T-helper 1 cell treated with Interleukin-12 subunit alpha and Interleukin-12 subunit beta and Interleukin-4 antibody, amounts not matched to agents 30 μg/mL and 1 μg/mL, for 36 hours (primary cell): ENCODE results near the gene PIP5K1C.

Source experiments
- H3K27ac Mint-ChIP-seq: one replicate; pipeline ENCODE4 v1.8.0; 2021; ENCODE audit warnings: mild to moderate bottlenecking, mixed read lengths
- H3K27me3 Mint-ChIP-seq: one replicate; pipeline ENCODE4 v1.8.0; 2021; ENCODE audit warnings: low read depth, mixed read lengths
- H3K36me3 Mint-ChIP-seq: one replicate; pipeline ENCODE4 v1.8.0; 2021; ENCODE audit warnings: low read depth, mixed read lengths
- H3K4me1 Mint-ChIP-seq: one replicate; pipeline ENCODE4 v1.8.0; 2021; ENCODE audit warnings: low read depth, mixed read lengths
- H3K4me3 Mint-ChIP-seq: one replicate; pipeline ENCODE4 v1.8.0; 2021; ENCODE audit warnings: mild to moderate bottlenecking, moderate library complexity, mixed read lengths
- H3K9me3 Mint-ChIP-seq: one replicate; pipeline ENCODE4 v1.8.0; 2021; ENCODE audit warnings: mixed read lengths

PIP5K1C gene

DNA sequence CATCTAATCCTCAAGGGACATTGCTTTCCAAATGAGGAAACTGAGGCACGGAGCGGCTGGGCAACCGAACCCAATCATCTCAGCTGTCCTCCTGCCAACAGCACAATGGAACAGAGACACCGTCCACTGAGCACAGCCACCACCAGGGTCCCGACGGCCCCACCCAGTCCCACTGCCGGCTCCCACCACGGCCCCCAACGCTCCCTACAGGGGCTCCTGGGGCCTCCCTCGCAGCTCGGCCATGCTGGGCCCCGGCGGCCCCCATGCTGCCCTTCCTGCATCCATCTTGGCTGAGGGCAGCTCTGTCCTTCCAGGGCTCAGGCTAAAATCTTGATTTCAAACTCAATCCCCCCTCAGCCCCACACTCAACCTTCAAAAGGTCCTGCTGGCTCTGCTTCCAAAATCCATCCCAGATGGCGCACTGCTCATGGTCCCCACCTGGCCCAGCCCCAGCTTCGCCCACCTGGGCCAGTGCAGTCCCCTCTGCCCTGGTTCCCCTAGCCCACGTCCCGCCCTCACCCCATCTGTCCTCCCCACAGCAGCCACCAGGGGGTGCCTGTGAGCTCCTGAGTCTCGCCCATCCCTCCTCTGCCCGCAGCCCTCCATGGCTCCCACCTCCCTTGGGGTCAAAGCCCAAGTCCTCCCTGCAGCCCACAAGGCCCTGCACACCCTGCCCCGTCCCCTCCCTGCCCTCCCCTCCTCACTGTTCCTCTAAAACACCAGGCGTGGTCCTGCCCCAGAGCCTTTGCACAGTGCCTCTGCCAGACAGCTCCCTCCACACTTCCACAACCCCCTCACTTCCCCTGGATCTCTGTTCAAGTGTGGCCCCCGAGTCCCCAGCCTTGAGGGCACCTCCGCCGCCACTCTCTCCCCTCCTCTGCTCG lies 7.9 kb downstream of the PIP5K1C start:
- Mint-ChIP-seq H3K27me3 (no peaks in the 10 kb centered on the region), H3K4me3 (no peak overlapping the region), H3K9me3 (no peaks in the 10 kb centered on the region), H3K4me1 (peaks cover 21% of the 10 kb centered on the region), H3K27ac (no peak overlapping the region), H3K36me3 (peaks cover 5% of the 10 kb centered on the region)

GRCh38 chr19:3691726-3692125 lies 8.5 kb downstream of the PIP5K1C start:
- Mint-ChIP-seq H3K27ac (no peak overlapping the region), H3K36me3 (peaks cover 5% of the 10 kb centered on the region), H3K27me3 (no peaks in the 10 kb centered on the region), H3K9me3 (no peaks in the 10 kb centered on the region), H3K4me3 (no peak overlapping the region), H3K4me1 (peaks cover 27% of the 10 kb centered on the region)

GRCh38 chr19:3691372-3691716 lies 8.9 kb downstream of the PIP5K1C start:
- H3K27me3 Mint-ChIP-seq = no peaks in the 10 kb centered on the region

GRCh38 chr19:3690551-3691371 lies 9.5 kb downstream of the PIP5K1C start:
- no peaks in the 10 kb centered on the region for H3K27me3 Mint-ChIP-seq
- H3K4me1 Mint-ChIP-seq = peaks cover 27% of the 10 kb centered on the region
- no peak overlapping the region for H3K27ac Mint-ChIP-seq
- H3K4me3 Mint-ChIP-seq = no peak overlapping the region
- no peaks in the 10 kb centered on the region for H3K9me3 Mint-ChIP-seq
- H3K36me3 Mint-ChIP-seq = peaks cover 5% of the 10 kb centered on the region

More at GRCh38 chr19:3691372-3691716, 8.9 kb downstream of the PIP5K1C start:
- Mint-ChIP-seq H3K36me3 (peaks cover 5% of the 10 kb centered on the region), H3K9me3 (no peaks in the 10 kb centered on the region), H3K4me3 (no peak overlapping the region), H3K27ac (no peak overlapping the region), H3K4me1 (peaks cover 27% of the 10 kb centered on the region)

DNA sequence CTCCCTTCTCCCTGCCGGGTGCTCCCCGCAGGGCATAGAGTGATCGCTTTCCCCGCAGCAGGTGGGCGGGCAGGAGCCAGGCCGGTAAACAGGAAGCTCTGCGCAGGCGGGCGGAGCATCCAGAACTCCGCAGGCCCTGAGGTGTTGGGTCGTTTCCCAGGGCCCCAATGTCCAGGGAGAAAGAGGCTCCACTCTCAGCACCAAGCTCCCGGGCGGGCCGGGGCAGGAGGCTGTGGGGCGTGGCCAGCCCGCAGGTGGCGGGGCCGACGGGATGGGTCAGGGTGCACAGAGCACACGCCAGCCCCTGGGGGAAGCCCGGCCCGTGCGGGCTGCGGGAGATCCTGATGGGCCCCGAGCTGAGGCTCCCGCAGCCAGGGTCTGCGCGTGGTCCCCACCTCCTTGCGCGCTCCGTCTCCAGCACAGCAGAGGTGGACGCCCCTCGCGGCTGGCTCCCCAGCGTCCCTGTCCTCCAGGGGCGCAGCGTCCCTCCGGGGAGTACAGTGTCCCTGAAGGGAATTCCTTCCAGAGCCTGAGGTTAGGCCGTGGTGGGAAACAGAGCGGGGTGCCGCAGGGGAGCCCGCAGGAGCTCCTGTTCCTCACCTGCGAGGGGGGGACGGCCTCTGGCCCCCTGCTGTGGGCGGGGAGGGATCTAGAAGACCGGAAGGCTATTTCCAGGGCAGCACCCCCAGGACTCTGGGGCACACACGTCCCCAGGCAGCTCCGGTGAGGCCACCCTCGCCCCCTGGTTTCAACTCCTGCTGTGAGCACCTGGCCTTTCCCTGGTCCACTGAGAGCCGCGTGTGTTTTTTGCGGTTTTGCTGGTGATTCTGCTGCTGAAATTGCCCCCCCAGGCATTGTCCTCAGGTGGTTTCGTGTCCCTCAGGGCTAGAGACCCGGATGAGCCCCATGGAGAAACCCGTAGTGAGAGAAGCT lies 12.2 kb downstream of the PIP5K1C start:
- peaks cover 27% of the 10 kb centered on the region for H3K4me1 Mint-ChIP-seq

DNA sequence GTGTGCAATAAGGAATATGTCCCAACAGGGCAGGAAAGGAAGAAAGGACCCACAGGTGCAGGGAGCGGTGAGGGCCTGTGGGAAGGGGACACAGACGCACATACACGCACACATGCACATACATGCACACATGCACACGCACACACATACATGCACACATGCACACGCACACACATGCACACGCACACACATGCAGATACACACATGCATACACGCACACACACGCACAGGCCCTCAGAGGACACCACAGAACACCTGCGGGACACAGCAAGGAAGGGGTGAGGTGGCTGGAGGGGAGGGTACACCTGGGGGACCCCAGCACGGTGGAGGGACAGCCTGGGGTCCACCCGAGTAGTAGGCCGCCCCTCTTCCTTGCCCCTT lies 12.9 kb downstream of the PIP5K1C start:
- no peaks in the 10 kb centered on the region for H3K27me3 Mint-ChIP-seq
- H3K4me3 Mint-ChIP-seq = peak overlapping the region; percentile 84
- H3K4me1 Mint-ChIP-seq = peaks cover 24% of the 10 kb centered on the region
- H3K9me3 Mint-ChIP-seq = no peaks in the 10 kb centered on the region
- peak overlapping the region; percentile 55 for H3K27ac Mint-ChIP-seq
- peaks cover 19% of the 10 kb centered on the region for H3K36me3 Mint-ChIP-seq

More for the DNA sequence above, 12.2 kb downstream of the PIP5K1C start:
- H3K4me3 Mint-ChIP-seq = peak overlapping the region; percentile 84
- peak overlapping the region; percentile 60 for H3K27ac Mint-ChIP-seq
- H3K36me3 Mint-ChIP-seq = peaks cover 20% of the 10 kb centered on the region
- no peaks in the 10 kb centered on the region for H3K9me3 Mint-ChIP-seq
- H3K27me3 Mint-ChIP-seq = no peaks in the 10 kb centered on the region

- Mint-ChIP-seq H3K9me3 (no peaks in the 10 kb centered on the region), H3K4me3 (no peak overlapping the region), H3K4me1 (peaks cover 12% of the 10 kb centered on the region), H3K27ac (no peak overlapping the region), H3K36me3 (peaks cover 16% of the 10 kb centered on the region), H3K27me3 (no peaks in the 10 kb centered on the region)
Measured at GRCh38 chr19:3684817-3685410, 15.4 kb downstream of the PIP5K1C start.

DNA sequence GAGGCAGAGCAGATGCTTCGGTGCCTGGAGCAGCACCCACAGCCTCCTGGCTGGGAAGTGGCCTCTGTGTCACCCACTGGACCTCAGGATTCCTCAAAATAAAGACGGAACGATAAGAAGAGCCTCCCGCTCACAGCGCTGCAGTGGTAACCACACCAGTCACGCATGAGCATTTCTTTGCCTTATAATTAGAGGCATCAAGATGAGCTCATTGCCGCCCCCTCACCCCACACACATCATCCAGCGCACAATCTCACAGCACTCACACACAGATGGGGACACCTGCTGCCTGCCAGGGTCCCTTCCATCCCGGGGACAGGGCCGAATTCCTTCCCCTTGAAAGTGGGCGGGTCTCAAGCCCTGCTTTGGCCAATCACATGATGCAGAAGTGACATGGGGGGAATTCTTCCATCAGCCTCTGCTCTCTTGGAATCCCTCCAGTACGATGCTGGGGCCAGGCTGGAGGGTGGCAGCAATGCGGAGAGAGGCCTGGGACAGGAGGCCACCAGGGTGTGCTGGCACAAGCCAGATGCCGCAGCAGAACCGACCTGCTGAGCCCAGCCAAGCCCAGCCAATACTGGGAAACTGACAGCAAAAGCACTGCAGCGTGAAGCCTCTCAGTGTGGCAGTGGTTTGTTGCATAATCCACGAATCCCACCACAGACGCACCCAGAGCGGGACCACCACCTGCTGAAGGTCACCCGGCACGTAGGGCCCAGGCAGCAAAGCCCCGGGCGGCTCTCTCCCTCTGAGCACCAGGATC lies 16.0 kb downstream of the PIP5K1C start:
- H3K27me3 Mint-ChIP-seq = no peaks in the 10 kb centered on the region
- H3K4me3 Mint-ChIP-seq = no peak overlapping the region
- peaks cover 8% of the 10 kb centered on the region for H3K4me1 Mint-ChIP-seq
- peaks cover 16% of the 10 kb centered on the region for H3K36me3 Mint-ChIP-seq
- H3K9me3 Mint-ChIP-seq = no peaks in the 10 kb centered on the region
- H3K27ac Mint-ChIP-seq = no peak overlapping the region

GRCh38 chr19:3683405-3684053 lies 16.7 kb downstream of the PIP5K1C start:
- H3K36me3 Mint-ChIP-seq = peaks cover 16% of the 10 kb centered on the region
- H3K27ac Mint-ChIP-seq = no peak overlapping the region
- peaks cover 8% of the 10 kb centered on the region for H3K4me1 Mint-ChIP-seq
- H3K4me3 Mint-ChIP-seq = no peak overlapping the region
- H3K9me3 Mint-ChIP-seq = no peaks in the 10 kb centered on the region
- no peaks in the 10 kb centered on the region for H3K27me3 Mint-ChIP-seq

GRCh38 chr19:3682741-3683404 lies 17.4 kb downstream of the PIP5K1C start:
- no peak overlapping the region for H3K4me3 Mint-ChIP-seq
- peaks cover 6% of the 10 kb centered on the region for H3K4me1 Mint-ChIP-seq
- no peak overlapping the region for H3K27ac Mint-ChIP-seq
- H3K9me3 Mint-ChIP-seq = no peaks in the 10 kb centered on the region
- H3K27me3 Mint-ChIP-seq = no peaks in the 10 kb centered on the region
- H3K36me3 Mint-ChIP-seq = peaks cover 16% of the 10 kb centered on the region

DNA sequence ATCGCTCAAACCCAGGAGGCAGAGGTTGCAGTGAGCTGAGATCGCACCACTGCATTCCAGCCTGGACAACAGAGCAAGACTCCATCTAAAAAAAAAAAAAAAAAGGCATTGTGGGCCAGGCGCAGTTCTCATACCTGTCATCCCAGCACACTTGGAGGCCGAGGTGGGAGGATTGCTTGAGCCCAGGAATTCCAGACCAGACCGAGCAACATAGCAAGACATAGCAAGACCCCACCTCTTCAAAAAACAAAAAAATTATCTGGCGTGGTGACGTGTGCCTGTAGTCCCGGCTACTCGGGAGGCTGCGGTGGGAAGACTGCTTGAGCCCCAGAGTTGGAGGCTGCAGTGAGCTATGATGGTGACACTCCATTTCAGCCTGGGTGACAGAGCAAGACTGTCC lies 18.0 kb downstream of the PIP5K1C start:
- Mint-ChIP-seq H3K4me3 (no peak overlapping the region), H3K27me3 (no peaks in the 10 kb centered on the region), H3K27ac (no peak overlapping the region), H3K4me1 (peaks cover 5% of the 10 kb centered on the region), H3K9me3 (no peaks in the 10 kb centered on the region), H3K36me3 (peaks cover 16% of the 10 kb centered on the region)

DNA sequence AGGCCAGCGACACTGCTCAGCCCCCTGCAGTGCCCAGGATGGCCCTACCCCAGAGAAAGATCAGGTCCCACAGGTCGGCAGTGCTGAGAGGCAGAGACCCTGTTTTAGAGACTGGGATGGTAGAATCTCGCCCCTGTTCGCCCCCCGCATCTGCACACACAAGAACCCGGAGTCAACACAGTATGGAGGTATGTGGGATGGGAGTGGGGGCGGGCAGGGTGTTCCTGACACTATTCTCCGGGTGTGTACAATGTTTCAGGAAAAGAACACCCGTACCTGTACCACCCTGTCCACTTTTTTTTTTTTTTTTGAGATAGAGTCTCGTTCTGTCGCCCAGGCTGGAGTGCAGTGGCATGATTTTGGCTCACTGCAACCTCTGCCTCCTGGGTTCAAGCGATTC lies 19.3 kb downstream of the PIP5K1C start:
- Mint-ChIP-seq H3K4me1 (peaks cover 4% of the 10 kb centered on the region), H3K4me3 (no peak overlapping the region), H3K9me3 (no peaks in the 10 kb centered on the region), H3K36me3 (peaks cover 16% of the 10 kb centered on the region), H3K27me3 (no peaks in the 10 kb centered on the region), H3K27ac (no peak overlapping the region)
